Left cardiac atrium (tissue), 4 donors: Measurements from ENCODE around the gene ACAA2. TPM values are rescaled to one million over a fixed set of nuclear protein-coding genes. Genes with fewer than 3 reads are reported as not detected.

Source experiments
- ATAC-seq, 2 donors: fragments of 200-7000 bp; cut with Tn5 transposase; one replicate each; pipeline ENCODE4 v1.9.1; 2020; ENCODE audit warnings: mild to moderate bottlenecking in 2 of 2, moderate library complexity in 2 of 2
- DNase-seq: peaks from one replicate; pipeline ENCODE4 v3.0.0-alpha.2; 2020
- intact Hi-C, 2 donors: fragments of 100-400 bp; cut with DNase I; formaldehyde crosslinking; loops; one replicate each; pipeline versions ENCODE4 v1.14.1 to v1.15.1; 2022 to 2023
- long read RNA-seq: library from polyadenylated mRNA; unstranded; transcript quantifications from one replicate; pipeline ENCODE4 v2.0.0, GENCODE V29; 2021
- total RNA-seq, 2 donors: library from RNA; stranded (reverse); fragmentation: NEBNext Ultra II Directional; extraction: Animal tissue kit (Norgen Biotek cat#: 25700); gene quantifications; one replicate each; pipeline ENCODE4 v1.2.1, GENCODE V29; 2021
- donor health status: DM: no; HTN: yes; CAD: no.
- donor health status: DM: no; HTN: yes; CAD: no; lungs with severe emphysema.
- donor health status: DM: yes; HTN: yes; CAD: no.
- donor health status: Dilated cardiomyopathy.

ACAA2 gene
- total RNA-seq: 100 to 1,000 TPM; 137 to 155 TPM
- long read RNA-seq, transcript ACAA2-201 (10 exons, 3,350 nt): major isoform, 124 of 140 reads
- long read RNA-seq, partial matches to known transcripts: 7 of 140 reads
- long read RNA-seq, other reads (novel, unspliced or antisense): 7 of 140 reads

- DNase-seq (peak; percentile 89), ATAC-seq (peak; percentile 96 to 98)
- intact Hi-C loops: no loop called here
Measured at GRCh38 chr18:49813319-49814146, at the start of gene ACAA2. Gene ACAA2 (minus strand): TSS chr18:49813533. CDS start chr18:49813484, 49 bp downstream.

GRCh38 chr18:49862656-49863385, 49.5 kb upstream of the ACAA2 start:
- DNase-seq (no peak), ATAC-seq (no peak)
- intact Hi-C loops: loop anchor here in 1 of 2 donors (10.0 kb wide), 1 partner anchor 128 kb away; no protein-coding TSS in a partner anchor

GRCh38 chr18:49861659-49862058, 48.3 kb upstream of the ACAA2 start:
- intact Hi-C loops: loop anchor here in 1 of 2 donors (10.0 kb wide), 1 partner anchor 127 kb away; no protein-coding TSS in a partner anchor
- DNase-seq (no peak), ATAC-seq (no peak)

GRCh38 chr18:49859725-49860124, 46.4 kb upstream of the ACAA2 start:
- ATAC-seq: no peak
- intact Hi-C loops: loop anchor here (2.0 to 10.0 kb wide), 5 partner anchors 62 to 349 kb away; no protein-coding TSS in a partner anchor
- no peak for DNase-seq

GRCh38 chr18:49859021-49859359, 45.7 kb upstream of the ACAA2 start:
- ATAC-seq (peak; percentile 19 to 23), DNase-seq (no peak)
- intact Hi-C loops: loop anchor here (2.0 to 5.0 kb wide), 4 partner anchors 62 to 348 kb away; no protein-coding TSS in a partner anchor

- ATAC-seq: peak; percentile 71 to 82
- DNase-seq: peak; percentile 65
- intact Hi-C loops: loop anchor here (2.0 to 5.0 kb wide), 4 partner anchors 61 to 348 kb away; no protein-coding TSS in a partner anchor
Measured at GRCh38 chr18:49858309-49859020, 45.1 kb upstream of the ACAA2 start.

GRCh38 chr18:49857708-49858107, 44.4 kb upstream of the ACAA2 start:
- intact Hi-C loops: loop anchor here (2.0 to 5.0 kb wide), 4 partner anchors 60 to 347 kb away; no protein-coding TSS in a partner anchor
- no peak for ATAC-seq
- DNase-seq: no peak

GRCh38 chr18:49856496-49856895, 43.2 kb upstream of the ACAA2 start:
- no peak for ATAC-seq

GRCh38 chr18:49855711-49856415, 42.5 kb upstream of the ACAA2 start:
- ATAC-seq: no peak
- intact Hi-C loops: loop anchor here (5.0 kb wide), 2 partner anchors 59 to 344 kb away; no protein-coding TSS in a partner anchor
- no peak for DNase-seq

More at GRCh38 chr18:49856496-49856895, 43.2 kb upstream of the ACAA2 start:
- no peak for DNase-seq
- intact Hi-C loops: loop anchor here (5.0 kb wide), 2 partner anchors 59 to 344 kb away; no protein-coding TSS in a partner anchor

- DNase-seq: no peak
- intact Hi-C loops: loop anchor here (5.0 kb wide), 2 partner anchors 57 to 342 kb away; no protein-coding TSS in a partner anchor
- ATAC-seq: no peak
Measured at GRCh38 chr18:49854681-49855080, 41.3 kb upstream of the ACAA2 start.

GRCh38 chr18:49853436-49853835, 40.1 kb upstream of the ACAA2 start:
- intact Hi-C loops: no loop called here
- ATAC-seq: no peak
- DNase-seq: no peak

- intact Hi-C loops: no loop called here
- no peak for ATAC-seq
- no peak for DNase-seq
Measured at GRCh38 chr18:49853011-49853410, 39.7 kb upstream of the ACAA2 start.

- intact Hi-C loops: no loop called here
- ATAC-seq (no peak), DNase-seq (no peak)
Measured at GRCh38 chr18:49851624-49852023, 38.3 kb upstream of the ACAA2 start.

GRCh38 chr18:49850636-49851035, 37.3 kb upstream of the ACAA2 start:
- intact Hi-C loops: no loop called here
- no peak for DNase-seq
- ATAC-seq: no peak

- ATAC-seq (peak; percentile 60 to 94), DNase-seq (peak; percentile 66)
- intact Hi-C loops: no loop called here
Measured at GRCh38 chr18:49849331-49850217, 36.2 kb upstream of the ACAA2 start.

GRCh38 chr18:49848115-49848514, 34.8 kb upstream of the ACAA2 start:
- intact Hi-C loops: no loop called here
- no peak for ATAC-seq
- DNase-seq: no peak

GRCh38 chr18:49847524-49847923, 34.2 kb upstream of the ACAA2 start:
- ATAC-seq: no peak
- intact Hi-C loops: no loop called here
- no peak for DNase-seq
